ENCODE results near the gene ABLIM3.

ABLIM3 gene

GRCh38 chr5:149238540-149238939 lies 97.2 kb downstream of the ABLIM3 start:
- no peak for DNase-seq (ENCODE audit: low read depth, low spot score)
- TF ChIP-seq CTCF (IDR thresholded peaks at IDR 0.05; ENCODE audit: low read depth, low read length) = peak; percentile 41
- in situ Hi-C loops (cut with HindIII; ENCODE audit: low sequenced_read_pairs) = no loop called here
- H3K4me3 ChIP-seq (ENCODE audit: low read depth, low read length) = no peak overlapping the region

GRCh38 chr5:149239917-149240316 lies 98.6 kb downstream of the ABLIM3 start:
- no peak for TF ChIP-seq CTCF (IDR thresholded peaks at IDR 0.05; ENCODE audit: low read depth, low read length)
- no peak overlapping the region for H3K4me3 ChIP-seq (ENCODE audit: low read depth, low read length)
- no peak for DNase-seq (ENCODE audit: low read depth, low spot score)
- in situ Hi-C loops (cut with HindIII; ENCODE audit: low sequenced_read_pairs) = no loop called here

- no peak for TF ChIP-seq CTCF (IDR thresholded peaks at IDR 0.05; ENCODE audit: low read depth, low read length)
- no peak for DNase-seq (ENCODE audit: low read depth, low spot score)
- in situ Hi-C loops (cut with HindIII; ENCODE audit: low sequenced_read_pairs) = no loop called here
- H3K4me3 ChIP-seq (ENCODE audit: low read depth, low read length) = no peak overlapping the region
Measured at GRCh38 chr5:149240354-149240998, 99.2 kb downstream of the ABLIM3 start.

- in situ Hi-C loops (cut with HindIII; ENCODE audit: low sequenced_read_pairs) = no loop called here
- TF ChIP-seq CTCF (IDR thresholded peaks at IDR 0.05; ENCODE audit: low read depth, low read length) = no peak
- DNase-seq (ENCODE audit: low read depth, low spot score) = no peak
- no peak overlapping the region for H3K4me3 ChIP-seq (ENCODE audit: low read depth, low read length)
Measured at GRCh38 chr5:149242339-149242738, 101.0 kb downstream of the ABLIM3 start.

GRCh38 chr5:149246906-149247305 lies 105.6 kb downstream of the ABLIM3 start:
- no peak overlapping the region for H3K4me3 ChIP-seq (ENCODE audit: low read depth, low read length)
- in situ Hi-C loops (cut with HindIII; ENCODE audit: low sequenced_read_pairs) = no loop called here
- no peak for TF ChIP-seq CTCF (IDR thresholded peaks at IDR 0.05; ENCODE audit: low read depth, low read length)
- no peak for DNase-seq (ENCODE audit: low read depth, low spot score)

- in situ Hi-C loops (cut with HindIII; ENCODE audit: low sequenced_read_pairs) = no loop called here
- DNase-seq (ENCODE audit: low read depth, low spot score) = no peak
- H3K4me3 ChIP-seq (ENCODE audit: low read depth, low read length) = no peak overlapping the region
- no peak for TF ChIP-seq CTCF (IDR thresholded peaks at IDR 0.05; ENCODE audit: low read depth, low read length)
Measured at GRCh38 chr5:149247726-149248125, 106.4 kb downstream of the ABLIM3 start.

Measured in astrocyte of the spinal cord (primary cell).